HG02642 (cell line): Measurements from ENCODE around the gene C8B.

Source experiments
- ATAC-seq: cut with Tn5 transposase; IDR thresholded peaks from one replicate; pipeline ENCODE4 v1.9.1; 2021; ENCODE audit warnings: mild to moderate bottlenecking; ENCODE audit not compliant: unreplicated experiment, poor library complexity

Gene C8B

DNA sequence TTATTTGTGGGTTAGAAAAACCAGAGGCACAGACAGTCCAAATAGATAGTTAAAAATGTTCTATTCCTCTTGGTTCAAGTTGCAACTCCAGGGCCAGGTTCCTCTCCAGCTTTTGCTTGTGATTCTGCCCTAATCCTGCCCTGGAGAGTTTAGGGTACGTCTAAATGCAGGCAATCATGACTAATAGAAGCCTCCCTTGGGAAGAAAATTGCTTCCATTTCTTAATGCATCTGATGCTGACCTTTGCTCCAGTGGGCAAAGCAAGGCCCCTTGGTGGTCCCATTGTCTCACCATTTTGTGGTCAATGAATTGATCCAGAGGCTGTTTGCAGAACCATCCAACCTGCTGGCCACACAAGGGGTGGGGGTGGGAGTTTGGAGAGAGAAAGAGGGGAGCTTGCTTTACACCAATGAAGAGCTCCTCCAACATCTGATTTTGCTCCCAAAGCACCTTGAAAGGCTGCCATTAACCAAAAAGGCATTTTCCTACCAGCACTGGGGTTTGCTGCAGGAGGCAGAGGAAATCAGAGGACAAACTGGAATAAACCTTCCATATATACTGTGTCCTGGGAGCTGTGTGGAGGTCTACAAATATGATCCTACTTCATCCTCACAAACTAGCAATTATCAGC lies 31.3 kb downstream of the C8B start:
- no peak for ATAC-seq

DNA sequence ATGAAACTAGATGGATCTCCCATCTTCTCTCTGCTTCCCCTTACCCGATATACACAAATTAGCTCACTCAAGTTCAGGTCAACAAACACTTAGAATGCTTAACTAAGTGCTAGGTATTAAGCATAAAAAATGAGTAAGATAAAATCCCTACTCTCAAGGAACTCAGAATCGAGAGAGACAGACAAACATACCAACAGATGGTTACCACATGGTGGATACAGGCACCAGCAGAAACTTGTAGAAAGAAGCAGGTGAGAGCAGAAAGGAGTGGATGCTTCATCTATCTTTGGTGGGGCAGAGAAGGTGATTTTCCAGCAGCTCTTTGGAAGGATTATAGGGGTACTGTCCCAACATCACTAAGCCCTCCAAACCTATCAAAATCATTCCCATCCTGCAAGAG lies 32.2 kb downstream of the C8B start:
- no peak for ATAC-seq

DNA sequence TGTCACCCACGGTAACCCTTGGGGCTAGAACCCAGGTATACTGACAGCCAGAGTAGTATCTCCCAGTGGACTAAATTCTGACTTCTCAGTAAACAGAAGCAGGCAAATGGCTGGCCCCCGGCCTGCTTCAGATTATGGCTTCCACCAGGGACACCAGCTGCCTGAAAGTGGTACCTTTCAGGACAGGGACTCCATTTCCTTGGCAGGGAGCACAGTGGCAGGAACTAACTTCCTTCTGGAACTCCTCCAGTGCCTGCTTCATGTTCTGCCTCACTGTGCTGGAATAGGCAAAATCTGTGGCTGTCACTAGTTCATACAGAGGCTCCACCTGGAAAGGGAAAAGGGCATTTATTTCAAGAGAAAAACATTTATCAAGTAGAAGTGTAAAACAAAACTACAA lies 32.7 kb downstream of the C8B start:
- ATAC-seq, result no peak

DNA sequence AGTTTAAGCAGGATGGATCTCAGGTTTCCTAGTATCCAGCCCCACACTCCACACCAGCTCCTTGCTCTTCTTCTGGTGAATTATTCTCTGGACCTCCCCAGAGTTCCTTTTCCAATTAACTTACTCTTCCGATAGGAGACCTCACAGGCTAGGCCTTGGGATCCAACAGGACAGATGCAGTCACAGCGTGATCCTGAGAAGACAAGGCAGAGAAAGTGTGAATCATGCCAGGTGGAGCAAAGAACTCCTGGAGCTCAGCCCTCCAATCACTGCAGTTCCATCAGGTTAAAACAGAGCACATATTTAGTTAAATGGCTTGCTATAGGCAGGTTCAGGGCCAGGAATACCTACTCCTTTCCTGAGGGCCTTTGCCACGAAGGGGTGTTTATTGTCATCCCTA lies 34.1 kb downstream of the C8B start:
- no peak for ATAC-seq

DNA sequence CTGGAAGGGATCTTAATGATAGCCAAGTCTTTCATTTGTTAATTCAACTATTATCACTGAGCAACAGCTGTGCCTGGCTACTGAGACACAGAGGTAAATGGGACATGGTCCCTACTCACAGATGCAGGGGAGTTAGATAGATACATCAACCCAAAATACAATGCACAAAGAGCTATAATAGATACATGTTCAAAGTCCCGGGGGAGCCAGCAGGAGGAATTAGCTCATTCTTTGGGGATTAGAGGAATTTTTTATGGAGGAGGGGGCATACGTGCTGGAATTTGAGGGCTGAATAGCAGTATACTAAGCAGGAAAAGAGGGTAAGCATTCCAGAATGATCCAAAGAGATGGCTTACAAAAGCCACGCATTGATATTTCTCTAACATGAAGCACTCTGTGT lies 34.6 kb downstream of the C8B start:
- ATAC-seq, result no peak

DNA sequence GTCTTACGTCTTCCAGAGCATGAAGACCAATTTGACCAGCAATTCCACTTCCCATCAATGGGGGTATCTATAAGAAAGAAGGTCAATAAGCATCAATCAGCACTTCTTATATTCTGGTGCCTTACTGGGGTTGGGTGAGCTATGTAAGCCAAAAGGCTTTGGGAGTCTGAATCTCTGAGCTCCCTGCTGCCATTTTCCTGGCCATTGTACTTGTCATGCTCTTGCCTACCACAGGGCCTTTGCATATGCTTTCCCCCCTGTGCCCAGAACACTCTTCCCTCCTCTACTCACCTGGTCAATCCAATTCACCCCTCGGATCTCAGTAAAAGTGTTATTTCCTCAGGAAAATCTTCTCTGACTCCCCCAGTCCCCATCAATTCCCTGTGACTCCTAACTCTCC lies 36.3 kb downstream of the C8B start:
- no peak for ATAC-seq

DNA sequence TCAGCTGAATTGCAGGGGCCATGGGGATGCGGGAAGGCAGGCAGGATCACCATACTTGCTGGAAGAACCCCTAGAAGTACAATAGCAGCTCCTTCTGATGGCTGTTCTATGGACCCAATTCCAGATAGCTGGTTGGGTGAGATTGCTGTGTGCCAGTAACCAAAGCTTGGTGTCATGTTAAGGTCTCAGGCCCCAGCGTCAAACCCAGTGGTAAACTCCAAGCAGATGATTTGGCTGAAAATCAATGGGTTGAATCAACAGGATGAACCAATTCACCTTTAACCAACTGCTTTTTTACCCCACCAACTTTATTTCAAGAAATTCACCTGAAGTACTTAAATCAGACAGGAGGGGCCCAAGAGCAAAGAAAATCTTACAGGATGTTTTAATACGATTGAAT lies 37.8 kb downstream of the C8B start:
- no peak for ATAC-seq

DNA sequence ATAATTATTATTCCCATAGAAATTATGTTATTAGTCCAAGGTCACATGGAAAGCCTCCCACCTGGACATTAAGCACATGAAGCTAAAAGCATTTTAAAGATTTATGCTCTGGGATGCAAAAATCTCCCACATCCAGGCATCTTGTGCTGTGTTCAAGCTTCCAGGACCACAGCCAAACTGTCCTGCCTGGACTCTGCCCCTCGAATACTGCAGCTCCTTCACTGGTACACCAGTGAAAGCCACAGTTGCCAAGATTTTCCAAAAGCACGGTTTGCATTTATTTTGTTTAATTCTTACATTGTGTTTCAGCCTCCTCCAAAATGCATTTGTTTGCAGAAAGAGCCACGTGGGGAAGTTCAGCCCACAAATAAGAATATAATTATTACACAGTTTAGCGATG lies 38.6 kb downstream of the C8B start:
- ATAC-seq, result no peak

DNA sequence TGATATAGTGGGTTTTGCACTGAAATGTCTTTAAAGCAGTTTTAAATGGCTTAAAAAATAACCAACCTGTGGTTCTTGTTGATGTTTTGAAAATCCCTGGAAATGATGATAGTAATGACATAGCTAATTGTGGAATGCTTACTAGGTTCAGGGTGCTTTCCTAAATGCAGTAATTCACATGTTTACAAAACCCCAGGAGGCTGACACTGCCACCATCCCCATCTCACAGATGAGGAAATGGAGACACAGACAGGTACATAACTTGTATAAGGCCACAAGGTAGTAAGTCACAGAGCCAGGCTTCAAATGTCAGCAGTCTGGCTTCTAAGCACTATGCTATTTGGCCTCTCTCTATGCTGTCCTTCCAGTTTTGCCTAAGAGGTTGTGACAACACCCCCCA lies 40.6 kb downstream of the C8B start:
- ATAC-seq, result no peak

DNA sequence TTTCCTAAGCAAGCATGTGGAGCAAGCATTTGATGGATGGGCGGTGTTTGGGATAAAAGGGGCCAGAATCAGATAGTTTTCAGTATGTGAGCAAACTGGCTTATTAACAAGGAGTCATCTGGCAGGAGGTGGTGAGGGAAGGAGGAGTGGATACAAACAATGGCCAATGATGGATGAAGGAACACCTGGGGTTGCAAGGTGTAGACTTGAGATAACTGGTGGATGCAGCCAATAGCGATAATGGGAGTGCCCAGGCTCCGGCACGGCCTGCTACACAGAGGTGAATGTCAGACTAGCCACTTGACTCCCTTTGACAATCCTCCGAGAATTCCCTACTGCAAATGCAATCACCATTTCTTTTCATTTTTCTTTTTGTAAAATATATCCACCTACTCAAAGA lies 41.7 kb downstream of the C8B start:
- ATAC-seq, result no peak

DNA sequence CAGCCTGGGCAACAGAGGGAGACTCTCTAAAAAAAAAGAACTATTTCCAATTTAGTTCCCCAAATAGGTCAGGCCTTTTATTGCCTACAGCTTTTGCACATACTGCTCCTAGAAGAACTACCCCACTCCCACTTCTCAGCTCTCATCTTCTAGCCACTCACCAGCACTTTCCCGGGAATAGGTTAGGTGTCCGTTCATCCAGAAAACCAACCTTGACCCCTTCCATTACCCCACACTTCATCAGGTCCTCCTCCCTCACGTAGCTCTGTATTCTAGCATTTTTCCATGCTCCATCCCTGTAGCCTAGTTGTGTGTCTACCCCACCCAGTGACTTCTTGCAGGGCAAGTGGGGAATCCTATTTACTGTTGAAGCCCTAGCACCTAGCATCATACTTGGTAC lies 42.6 kb downstream of the C8B start:
- ATAC-seq, result no peak

DNA sequence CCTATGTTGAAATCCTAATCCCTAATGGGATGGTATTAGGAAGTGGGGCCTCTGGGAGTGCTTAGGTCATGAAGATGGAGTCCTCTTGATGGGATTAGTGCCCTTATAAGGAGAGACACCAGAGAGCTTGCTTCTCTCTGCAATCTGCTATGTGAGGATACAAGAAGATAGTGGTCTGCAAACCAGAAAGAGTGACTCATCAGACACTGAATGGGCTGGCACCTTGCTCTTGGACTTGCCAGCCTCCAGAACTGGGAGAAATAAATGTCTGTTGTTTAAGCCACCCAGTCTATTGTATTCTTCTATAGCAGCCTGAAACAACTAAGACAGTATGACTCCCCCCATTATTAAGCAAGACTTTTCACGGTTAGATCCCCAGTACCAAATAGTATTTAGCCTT lies 43.3 kb downstream of the C8B start:
- ATAC-seq, result no peak

DNA sequence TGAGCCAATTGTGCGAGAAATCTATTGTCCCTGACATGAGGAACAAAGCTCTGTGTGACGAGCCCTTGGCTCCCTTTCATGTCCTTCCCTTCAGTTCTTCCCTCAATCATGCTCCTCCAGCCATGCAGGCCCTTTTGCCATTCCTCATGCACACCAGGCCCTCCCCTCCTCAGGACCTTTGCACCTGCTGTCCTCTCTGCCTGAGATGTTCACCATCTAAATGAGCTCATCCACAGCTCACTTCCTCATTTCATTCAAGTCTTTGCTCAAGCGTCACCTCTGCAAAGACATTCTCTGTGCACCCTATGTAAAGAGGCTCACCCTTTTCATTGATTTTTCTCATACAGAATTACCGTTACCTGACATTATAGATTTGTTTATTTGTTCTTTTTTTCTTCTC lies 43.7 kb downstream of the C8B start:
- no peak for ATAC-seq

DNA sequence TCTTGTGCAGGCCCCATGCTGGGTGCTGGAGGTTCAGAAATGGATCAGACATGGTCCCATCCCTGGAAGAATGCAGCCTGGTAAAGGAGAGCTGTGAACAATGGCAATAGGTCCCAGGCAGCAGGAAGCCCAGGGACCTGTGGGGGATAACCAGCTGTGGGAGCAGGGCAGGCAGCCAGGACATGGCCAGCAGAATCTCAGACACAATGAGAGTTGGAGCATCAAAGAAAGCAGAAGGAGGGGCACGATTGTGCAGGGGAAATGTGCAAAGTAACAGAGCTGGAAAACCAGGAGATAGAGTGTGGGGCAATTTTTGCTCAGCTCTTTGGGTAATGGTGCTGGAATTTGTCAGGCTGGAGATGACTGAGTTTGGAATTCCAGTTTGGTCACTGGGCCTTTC lies 44.3 kb downstream of the C8B start:
- no peak for ATAC-seq

DNA sequence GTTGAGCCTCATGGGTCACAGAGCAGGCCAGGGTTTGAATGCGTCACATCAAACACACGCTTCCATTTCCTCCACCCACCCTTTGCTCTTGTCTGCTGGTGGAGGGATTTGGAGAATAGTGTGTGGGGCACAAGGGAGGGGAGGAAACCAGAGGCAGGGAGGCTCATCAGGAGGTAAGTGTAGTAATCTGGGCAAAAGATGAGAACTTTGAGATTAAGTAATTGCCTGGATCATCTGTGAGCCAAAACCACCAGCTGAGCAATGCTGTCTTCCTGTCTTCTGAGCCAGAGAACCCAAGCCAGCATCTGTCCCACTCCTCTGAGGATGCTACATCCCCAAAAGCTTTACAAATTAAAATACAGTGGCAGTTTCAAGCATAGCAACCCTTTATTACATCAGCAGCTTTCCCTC lies 45.2 kb downstream of the C8B start:
- no peak for ATAC-seq

DNA sequence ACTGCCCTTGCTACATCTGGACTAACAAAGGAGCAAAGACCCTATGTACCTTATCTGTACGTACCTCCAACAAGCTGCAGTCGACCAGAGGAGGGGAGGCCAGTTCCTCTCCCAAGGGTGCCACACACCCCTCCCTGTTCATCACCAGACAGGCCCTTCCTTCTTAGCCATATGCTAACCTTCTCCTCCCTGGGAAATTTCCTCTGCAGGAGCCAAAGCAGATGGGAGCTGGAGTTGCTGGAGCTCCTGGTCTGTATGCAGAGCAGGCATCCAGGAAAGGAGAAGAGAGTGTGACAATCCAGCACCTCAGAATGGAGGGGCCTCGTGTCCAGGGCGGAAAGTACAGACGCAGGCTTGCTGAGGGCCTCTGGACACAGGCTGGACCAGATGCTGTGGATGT lies 48.5 kb downstream of the C8B start:
- ATAC-seq, result no peak

DNA sequence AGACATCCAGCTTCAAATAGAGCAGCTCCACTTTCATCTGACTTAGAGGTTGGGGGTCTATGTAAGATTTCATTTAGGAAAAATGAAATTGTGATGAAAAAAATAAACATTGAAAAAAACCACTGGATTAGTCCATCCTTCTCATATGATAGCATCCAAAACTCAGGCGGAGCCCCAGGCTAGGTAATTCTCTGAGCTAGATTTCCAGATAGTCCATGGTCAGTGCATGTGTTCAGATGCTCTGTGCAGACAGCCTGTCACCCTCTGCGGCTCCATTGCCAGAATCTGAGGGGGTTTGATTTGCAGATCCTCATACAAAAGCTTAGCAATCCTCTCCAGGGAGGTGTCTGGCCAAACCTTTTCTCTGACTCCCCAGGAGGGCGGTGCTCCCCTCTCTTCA lies 49.2 kb downstream of the C8B start:
- no peak for ATAC-seq

DNA sequence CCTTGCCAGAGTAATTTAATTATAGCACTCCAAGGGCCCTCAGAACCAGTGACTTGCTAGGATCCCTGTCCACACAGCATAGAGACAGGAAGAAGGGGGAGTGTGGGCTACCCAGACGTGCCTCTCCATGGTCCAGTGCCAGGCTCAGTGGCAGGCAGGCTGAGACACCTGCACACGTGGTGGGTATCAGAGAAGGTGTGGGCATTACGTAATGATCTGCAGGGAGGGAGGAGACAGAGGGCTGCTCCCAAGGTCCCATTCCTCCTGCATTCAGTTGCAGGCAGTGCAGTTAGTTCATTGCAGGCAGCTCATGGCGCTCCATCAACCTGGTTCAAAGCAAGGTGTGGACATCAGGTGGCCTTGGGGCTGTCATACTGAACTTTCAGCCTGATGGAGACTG lies 49.9 kb downstream of the C8B start:
- no peak for ATAC-seq

DNA sequence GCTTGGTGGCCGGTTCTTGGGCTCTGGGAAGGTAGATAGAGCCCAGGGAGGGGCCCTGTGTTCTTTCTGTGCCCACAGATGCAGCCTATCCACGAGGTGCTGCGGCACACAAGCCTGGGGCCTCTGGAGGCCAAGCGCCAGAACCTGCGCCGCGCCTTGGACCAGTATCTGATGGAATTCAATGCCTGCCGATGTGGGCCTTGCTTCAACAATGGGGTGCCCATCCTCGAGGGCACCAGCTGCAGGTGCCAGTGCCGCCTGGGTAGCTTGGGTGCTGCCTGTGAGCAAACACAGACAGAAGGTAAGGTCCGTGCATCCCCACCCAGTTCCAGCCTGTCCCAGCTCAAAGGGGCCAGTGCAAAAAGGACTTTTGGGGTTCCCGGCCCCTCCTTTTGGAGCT lies 53.5 kb downstream of the C8B start:
- no peak for ATAC-seq

DNA sequence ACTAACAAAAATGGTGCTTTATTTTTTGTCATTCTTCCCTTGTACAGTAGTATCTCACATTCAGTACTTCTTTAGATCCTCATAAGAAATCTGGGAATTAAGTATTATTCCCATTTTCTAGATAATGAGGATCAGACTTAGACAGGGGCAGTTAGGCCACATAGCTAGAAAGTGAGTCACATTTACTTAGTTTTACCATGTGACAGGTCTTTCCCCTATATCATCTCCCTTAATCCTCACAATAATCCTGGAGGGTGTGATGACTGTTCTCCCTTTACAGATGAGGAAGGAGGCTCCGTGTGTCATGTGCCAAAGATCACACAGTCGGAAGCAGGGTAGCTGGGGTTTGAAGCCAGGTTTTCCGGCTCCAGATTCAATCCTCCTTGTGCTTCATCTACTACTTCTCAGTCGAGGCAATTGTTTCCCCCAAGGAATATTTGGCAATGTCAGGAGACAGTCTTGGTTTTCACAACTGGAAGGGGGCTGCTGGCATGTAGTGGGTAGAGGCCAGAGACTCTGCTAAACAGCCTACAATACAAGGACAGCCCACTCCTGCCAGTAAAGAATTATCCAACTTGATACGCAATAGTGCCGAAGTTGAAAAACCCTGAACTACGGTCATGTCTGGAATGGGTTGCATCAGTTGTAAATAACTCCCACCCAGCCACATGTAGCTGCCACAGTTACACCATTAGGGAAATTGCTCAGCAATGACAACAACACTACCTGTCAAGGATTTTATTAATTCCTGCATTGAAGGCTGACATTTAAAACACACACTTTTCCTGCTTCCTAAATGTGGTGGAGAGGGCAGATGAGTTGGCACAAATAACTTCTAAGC lies 54.5 kb downstream of the C8B start:
- ATAC-seq, result no peak

DNA sequence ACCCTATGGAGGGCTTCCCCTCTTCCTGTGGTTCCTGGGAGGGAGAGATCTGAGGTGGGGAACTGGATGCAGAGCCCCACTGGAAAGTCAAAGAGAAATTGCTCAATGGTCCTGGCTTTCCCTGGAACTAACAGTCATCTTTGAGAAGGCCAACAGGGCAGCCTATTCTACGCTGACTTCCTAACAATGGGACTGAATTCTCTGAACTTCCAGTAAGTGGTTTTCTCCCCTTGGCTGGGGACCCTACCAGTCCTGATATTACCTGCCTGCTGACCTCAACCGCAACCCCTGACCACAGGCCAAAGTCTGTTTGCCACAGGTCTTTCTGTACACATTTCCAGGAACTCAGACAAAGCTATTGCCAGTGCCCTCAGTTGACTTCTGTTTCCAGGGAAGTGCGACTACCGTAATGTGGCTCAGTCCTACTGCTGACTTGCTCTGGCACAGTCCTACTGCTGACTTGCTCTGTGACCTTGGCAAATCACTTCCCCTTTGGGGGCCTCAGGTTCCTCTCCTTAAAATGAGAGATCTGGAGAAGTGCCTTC lies 55.3 kb downstream of the C8B start:
- ATAC-seq, result no peak

DNA sequence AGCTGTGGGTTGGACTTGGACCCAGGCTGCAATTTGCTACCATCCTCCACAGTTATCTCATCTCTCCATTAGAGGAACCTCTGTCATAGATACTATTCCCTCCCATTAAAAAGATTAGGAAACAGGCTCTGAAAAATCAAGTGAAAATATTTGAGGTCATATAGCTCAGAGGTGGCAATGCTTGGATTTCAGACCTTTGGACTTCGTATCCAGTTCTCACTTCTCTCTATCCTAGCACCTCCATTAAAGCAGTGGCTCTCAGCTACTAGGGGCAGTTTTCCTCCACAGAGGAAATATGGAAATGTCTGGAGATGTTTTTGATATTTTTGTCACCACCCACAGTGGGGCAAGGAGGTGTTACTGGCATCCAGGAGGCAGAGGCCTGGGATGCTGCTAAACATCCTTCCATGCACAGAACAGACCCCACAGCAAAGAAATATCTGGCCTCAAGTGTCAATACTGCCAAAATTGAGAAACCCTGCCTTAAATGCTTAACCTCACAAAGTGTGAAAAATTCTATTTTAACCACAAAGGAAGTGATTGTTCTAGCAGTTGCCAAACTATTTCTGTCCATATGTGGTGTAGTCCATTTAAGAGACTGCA lies 57.1 kb downstream of the C8B start:
- ATAC-seq, result no peak
